A549 (cell line): ENCODE measurements around the gene CD80.

Experiments
- CEBPB ChIP-seq, 2 experiments: fragments of >200 bp in 1 of 2; sonication (Bioruptor Twin) in 1 of 2; formaldehyde crosslinking in 1 of 2; IDR thresholded peaks; 2 replicates each; pipeline ENCODE4 v1.6.1; 2012 to 2016
- CHD2 ChIP-seq: fragments of 150-350 bp; IDR thresholded peaks from 2 replicates; pipeline ENCODE4 v1.6.1; 2014; ENCODE audit warnings: low read length; ENCODE audit not compliant: partially characterized antibody
- CTCF ChIP-seq: fragments of >200 bp; sonication (Bioruptor Twin); formaldehyde crosslinking; IDR thresholded peaks from 3 replicates; pipeline ENCODE4 v1.5.1; 2016
- EP300 ChIP-seq, 2 experiments: fragments of >200 bp; sonication (Bioruptor Twin); formaldehyde crosslinking; IDR thresholded peaks; 2 replicates in 1 of 2; 3 replicates in 1 of 2; pipeline ENCODE4 v1.6.1; 2016 to 2017
- FOSL2 ChIP-seq, 2 experiments: fragments of 450-650 bp in 1 of 2; fragments of >200 bp in 1 of 2; sonication (Bioruptor Twin) in 1 of 2; formaldehyde crosslinking; IDR thresholded peaks; 2 replicates each; pipeline versions ENCODE4 v1.5.0 to v1.6.1; 2016 to 2020; ENCODE audit warnings: mild to moderate bottlenecking in 1 of 2, moderate library complexity in 1 of 2
- POLR2A ChIP-seq: IDR thresholded peaks from 2 replicates; pipeline ENCODE4 v1.6.1; 2012; ENCODE audit warnings: mild to moderate bottlenecking, low read length
- RARB ChIP-seq: fragments of 250-450 bp; sonication (Bioruptor Pico); IDR thresholded peaks from 2 replicates; pipeline ENCODE4 v1.8.0; 2021; ENCODE audit warnings: mild to moderate bottlenecking, moderate library complexity
- SREBF2 ChIP-seq: fragments of 450-650 bp; IDR thresholded peaks from 2 replicates; pipeline ENCODE4 v1.6.1; 2014; ENCODE audit warnings: mild to moderate bottlenecking, moderate library complexity
- TFCP2L1 ChIP-seq: fragments of 250-450 bp; sonication (Bioruptor Pico); IDR thresholded peaks from 2 replicates; pipeline ENCODE4 v1.5.0; 2021; ENCODE audit warnings: mild to moderate bottlenecking
- TP53 ChIP-seq: fragments of 250-450 bp; sonication (Bioruptor Pico); IDR thresholded peaks from 2 replicates; pipeline ENCODE4 v1.5.0; 2021; ENCODE audit warnings: mild to moderate bottlenecking, moderate library complexity
- USF2 ChIP-seq: fragments of 450-650 bp; IDR thresholded peaks from 2 replicates; pipeline ENCODE4 v1.6.1; 2014; ENCODE audit warnings: antibody characterized with exemption
- ZNF302 ChIP-seq: fragments of 250-450 bp; sonication (Bioruptor Pico); IDR thresholded peaks from 2 replicates; pipeline ENCODE4 v1.9.0; 2021; ENCODE audit warnings: inconsistent platforms, mild to moderate bottlenecking, moderate library complexity

- TF ChIP-seq CHD2 (no peak), CTCF (no peak), ZNF302 (CRISPR knock-in tag) (no peak), USF2 (no peak), CEBPB (IDR thresholded peaks at IDR 0.05) (no peak), TP53 (CRISPR knock-in tag) (no peak), FOSL2 (IDR thresholded peaks at IDR 0.05) (no peak), FOSL2 (CRISPR knock-in tag; IDR thresholded peaks at IDR 0.05) (no peak), POLR2A (no peak), EP300 (IDR thresholded peaks at IDR 0.05) (no peak), RARB (no peak), SREBF2 (no peak), TFCP2L1 (CRISPR knock-in tag) (no peak)
Observed at GRCh38 chr3:119492128-119492527, 67.3 kb downstream of the CD80 start.
